GM21528 (cell line): ENCODE results near the gene LDLR.
"Not testable (repeated sequence)": the region's sequence is repeated elsewhere in the genome, so short reads cannot be mapped to it uniquely, and the experiment has no call there.

Source experiments
- ATAC-seq: cut with Tn5 transposase; IDR thresholded peaks from one replicate; pipeline ENCODE4 v1.9.1; 2021; ENCODE audit warnings: mild to moderate bottlenecking, moderate library complexity; ENCODE audit not compliant: unreplicated experiment, low FRiP score

Gene LDLR

DNA sequence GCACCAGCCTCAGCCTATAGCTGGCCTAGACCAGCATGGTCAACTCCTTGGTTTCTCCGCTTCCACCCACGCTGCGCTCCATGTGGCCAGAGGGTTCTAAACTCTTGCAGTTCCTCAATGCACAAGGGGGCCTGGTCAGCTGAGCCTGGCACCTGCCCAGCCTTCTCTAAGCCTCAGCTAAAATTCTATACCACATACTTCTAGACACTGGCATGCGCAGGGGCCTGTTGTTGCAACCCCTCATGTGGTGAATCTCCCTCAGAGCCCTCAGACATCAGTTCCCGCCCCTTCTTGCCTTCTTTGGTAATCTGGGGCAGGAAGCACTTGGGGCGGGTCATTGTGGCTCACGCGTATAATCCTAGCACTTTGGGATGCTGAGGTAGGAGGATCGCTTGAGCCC lies 19.7 kb upstream of the LDLR start:
- ATAC-seq, result no peak

DNA sequence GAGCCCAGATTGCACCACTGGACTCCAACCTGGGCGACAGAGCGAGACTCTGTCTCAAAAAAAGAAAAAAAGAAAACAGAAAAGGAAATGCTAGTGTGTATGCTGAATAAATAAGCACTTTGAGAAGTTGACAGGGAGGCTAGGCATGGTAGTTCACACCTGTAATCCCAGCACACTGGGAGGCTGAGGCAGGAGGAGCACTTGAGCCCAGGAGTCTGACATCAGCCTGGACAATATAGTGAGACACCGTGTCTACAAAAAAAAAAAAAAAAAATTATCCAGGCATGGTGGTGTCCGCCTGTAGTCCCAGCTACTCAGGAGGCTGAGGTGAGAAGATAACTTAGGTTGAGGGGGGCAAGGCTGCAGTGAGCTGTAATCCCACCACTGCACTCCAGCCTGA lies 19.1 kb upstream of the LDLR start:
- ATAC-seq, result no peak

DNA sequence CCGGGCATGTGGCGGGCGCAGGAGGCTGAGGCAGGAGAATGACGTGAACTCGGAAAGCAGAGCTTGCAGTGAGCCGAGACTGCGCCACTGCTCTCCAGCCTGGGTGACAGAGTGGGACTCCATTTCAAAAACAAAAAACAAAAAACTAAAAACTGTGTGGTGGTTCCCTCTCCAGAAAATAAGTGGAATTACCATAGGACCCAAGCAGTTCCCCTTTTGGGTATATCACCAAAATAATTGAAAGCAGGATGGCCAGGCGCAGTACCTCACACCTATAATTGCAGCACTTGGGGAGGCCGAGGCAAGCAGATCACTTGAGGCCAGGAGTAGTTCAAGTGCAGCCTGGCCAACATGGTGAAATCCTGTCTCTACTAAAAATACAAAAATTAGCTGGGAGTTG lies 15.7 kb upstream of the LDLR start:
- no peak for ATAC-seq

DNA sequence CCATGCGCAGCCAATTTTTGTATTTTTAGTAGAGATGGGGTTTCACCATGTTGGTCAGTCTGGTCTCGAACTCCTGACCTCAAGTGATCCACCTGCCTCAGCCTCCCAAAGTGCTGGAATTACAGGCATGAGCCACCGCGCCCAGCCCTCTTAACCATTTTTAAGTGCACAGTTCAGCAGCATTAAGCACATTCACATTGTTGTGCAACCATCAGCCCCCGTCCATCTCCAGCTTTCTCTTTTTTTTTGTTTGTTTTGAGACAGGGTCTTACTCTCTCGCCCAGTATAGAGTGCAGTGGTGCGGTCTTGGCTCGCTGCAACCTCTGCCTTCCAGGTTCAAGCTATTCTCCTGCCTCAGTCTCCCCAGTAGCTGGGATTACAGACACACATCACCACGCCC lies 12.5 kb upstream of the LDLR start:
- ATAC-seq, result not testable (repeated sequence)

DNA sequence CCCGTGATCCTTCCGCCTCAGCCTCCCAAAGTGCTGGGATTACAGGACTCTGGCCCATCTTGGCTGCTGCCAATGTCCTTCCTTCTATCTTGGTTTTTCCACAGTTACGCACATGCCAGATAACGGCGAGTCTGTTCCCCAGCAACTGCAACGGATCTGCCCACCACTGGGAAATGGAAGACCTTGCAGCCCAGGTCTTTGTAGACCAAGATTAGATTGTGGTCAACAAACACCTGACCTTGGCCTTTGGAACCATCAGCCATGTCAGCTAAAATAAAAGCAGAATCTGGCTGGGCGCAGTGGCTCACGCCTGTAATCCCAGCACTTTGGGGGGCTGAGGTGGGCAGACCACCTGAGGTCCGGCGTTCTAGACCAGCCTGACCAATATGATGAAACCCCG lies 10.4 kb upstream of the LDLR start:
- ATAC-seq, result no peak

DNA sequence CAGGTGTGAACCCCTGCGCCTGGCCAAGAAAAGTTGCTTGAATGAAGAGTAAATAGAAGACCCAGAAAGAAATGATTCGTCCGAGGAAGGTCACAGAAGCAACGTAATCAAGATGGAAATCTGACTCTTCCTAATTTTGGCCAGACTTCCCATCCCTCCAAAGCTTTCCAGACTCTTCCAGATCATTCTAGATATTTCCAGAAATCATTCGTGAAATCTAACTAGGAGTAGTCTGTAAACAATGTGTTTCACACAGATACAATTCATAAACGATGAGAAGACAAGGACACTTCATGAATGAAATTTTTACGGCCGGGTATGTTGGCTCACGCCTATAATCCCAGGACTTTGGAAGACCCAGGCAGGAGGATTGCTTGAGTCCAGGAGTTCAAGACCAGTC lies 9.3 kb upstream of the LDLR start:
- ATAC-seq, result no peak

DNA sequence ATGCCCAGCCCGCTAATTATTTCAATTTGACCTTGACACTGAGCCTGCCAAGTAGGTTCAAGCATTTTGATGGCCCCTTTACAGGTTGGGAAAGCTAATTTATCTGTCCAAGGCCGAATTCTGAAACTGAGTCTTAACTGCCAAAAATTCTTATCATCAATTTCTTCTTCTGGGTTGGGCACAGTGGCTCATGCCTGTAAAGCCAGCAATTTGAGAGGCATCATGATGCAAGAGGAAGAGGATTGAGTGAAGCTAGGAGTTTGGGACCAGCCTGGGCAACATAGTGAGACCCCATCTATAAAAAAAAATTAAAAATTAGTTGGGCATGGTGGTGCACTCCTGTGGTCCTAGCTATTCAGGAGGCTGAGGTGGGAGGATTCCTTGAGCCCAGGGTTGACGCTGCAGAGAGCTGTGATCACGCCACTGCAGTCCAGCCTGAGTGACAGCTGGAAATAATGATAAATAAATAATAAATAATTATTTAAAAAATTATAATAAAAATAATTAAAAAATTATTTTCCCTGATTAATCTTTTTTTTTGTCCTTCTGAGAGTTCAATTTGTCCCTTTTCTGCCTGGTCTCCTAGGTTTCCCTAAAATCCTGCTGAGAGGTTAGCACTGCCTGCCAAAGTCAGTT lies 1.3 kb upstream of the LDLR start:
- ATAC-seq, result no peak

DNA sequence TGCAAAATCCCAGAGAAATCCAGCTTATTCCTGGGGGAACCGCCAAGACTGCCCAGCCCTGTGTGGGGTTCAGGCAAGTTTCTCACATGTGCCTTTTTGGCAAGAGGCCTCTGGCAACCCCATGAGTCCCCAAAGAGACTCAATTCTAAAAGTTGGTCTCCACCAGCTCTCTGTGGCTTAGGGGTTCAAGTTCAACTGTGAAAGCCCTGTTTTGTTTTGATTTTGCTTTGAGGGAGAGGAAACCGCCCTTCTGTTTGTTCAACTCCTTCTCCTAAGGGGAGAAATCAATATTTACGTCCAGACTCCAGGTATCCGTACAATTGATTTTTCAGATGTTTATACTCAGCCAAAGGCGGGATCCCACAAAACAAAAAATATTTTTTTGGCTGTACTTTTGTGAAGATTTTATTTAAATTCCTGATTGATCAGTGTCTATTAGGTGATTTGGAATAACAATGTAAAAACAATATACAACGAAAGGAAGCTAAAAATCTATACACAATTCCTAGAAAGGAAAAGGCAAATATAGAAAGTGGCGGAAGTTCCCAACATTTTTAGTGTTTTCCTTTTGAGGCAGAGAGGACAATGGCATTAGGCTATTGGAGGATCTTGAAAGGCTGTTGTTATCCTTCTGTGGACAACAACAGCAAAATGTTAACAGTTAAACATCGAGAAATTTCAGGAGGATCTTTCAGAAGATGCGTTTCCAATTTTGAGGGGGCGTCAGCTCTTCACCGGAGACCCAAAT lies 583 bp upstream of the LDLR start:
- no peak for ATAC-seq

DNA sequence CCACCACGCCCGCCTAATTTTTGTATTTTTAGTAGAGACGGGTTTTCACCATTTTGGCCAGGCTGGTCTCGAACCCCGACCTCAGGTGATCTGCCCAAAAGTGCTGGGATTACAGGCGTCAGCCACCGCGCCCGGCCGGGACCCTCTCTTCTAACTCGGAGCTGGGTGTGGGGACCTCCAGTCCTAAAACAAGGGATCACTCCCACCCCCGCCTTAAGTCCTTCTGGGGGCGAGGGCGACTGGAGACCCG lies 676 bp downstream of the LDLR start:
- peak; percentile 11 for ATAC-seq

DNA sequence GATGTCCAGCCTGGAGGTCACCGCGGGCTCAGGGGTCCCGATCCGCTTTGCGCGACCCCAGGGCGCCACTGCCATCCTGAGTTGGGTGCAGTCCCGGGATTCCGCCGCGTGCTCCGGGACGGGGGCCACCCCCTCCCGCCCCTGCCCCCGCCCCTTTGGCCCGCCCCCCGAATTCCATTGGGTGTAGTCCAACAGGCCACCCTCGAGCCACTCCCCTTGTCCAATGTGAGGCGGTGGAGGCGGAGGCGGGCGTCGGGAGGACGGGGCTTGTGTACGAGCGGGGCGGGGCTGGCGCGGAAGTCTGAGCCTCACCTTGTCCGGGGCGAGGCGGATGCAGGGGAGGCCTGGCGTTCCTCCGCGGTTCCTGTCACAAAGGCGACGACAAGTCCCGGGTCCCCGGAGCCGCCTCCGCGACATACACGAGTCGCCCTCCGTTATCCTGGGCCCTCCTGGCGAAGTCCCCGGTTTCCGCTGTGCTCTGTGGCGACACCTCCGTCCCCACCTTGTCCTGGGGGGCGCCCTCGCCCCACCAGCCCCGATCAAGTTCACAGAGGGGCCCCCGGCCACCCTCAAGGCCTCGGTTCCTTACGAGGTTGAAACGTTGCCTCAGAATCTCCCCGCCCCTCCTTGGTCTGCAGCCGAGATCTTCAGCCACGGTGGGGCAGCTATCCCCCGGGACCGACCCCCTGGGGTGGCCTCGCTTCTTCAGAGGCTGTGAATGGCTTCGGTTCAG lies 1.2 kb downstream of the LDLR start:
- peak; percentile 74 for ATAC-seq

DNA sequence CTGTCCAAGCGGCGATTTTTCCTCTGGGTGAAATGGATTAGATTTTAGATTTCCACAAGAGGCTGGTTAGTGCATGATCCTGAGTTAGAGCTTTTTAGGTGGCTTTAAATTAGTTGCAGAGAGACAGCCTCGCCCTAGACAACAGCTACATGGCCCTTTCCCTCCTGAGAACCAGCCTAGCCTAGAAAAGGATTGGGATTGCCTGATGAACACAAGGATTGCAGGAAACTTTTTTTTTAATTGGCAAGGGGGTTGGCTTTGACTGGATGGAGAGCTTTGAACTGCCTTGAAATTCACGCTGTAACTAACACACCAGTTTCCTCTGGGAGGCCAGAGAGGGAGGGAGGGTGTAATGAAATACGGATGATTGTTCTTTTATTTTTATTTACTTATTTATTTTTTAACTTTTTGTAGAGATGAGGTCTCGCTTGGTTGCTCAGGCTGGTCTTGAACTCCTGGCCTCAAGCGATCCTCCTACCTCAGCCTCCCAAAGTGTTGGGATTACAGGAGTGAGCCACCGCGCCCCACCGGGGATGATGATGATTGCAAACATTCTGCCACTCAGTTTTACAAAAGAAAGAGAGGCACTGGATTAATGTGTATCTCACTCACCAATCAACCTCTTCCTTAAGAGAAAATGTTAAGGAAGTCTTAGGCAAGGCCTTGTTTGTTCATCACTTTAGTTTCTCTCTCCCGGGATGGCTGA lies 1.9 kb downstream of the LDLR start:
- ATAC-seq, result no peak

DNA sequence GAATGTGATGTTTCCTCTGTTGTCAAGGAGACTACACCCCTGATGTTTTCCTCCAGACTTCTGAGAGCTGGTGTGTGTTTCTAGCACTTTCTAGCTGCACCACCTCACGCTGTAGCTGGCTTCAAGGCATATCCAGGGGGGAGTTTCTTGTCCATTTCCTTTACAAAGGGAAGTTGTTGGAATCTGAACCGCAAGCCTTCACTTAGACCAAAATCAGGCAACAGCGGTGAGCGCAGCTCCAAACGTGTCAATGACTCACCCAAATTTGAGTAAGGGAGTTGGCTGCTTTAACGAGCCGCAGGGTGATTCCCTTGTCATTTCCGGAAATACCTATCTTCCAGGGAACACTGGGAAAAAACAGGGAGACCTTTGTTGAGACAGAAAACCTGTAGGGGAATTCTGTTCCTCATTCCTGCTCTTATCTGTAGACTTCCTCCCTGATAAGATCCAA lies 2.5 kb downstream of the LDLR start:
- ATAC-seq, result no peak

DNA sequence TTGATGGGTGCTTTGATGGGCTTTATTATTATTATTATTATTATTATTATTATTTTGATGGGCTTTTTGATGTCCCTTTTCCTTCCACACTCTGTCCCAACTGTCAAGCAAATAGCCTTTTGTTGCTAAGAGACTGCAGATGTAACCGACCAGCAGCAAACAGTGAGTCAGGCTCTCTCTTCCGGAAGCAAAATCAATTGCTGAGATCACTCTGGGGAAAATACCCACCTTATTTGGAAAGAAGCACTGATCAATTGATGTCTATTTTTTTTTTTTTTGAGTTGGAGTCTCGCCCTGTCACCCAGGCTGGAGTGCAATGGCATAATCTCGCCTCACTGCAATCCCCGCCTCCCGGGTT lies 2.9 kb downstream of the LDLR start:
- no peak for ATAC-seq

DNA sequence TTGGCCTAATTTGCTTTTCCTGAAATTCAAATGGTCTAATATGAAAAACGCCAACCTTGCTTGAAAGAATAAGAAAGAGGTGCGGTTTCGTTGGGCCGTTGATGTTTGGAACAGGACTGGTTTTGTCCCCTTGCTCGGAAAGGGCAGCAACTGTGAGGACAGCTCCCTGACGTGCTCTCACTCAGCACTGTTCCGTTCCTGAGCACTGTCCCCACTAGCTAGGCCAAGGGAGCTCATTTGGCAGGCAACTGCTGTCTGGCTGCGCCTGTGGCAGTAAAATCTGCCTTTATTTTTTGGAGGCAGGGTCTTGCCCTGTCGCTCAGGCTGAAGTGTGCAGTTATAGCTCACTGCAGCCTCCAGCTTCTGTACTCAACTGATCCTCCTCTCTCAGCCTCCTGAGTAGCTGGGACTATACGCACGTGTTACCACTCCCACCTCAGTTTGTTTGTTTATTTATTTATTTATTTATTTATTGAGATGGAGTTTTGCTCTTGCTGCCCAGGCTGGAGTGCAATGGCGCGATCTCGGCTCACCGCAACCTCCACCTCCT lies 4.5 kb downstream of the LDLR start:
- ATAC-seq, result no peak

DNA sequence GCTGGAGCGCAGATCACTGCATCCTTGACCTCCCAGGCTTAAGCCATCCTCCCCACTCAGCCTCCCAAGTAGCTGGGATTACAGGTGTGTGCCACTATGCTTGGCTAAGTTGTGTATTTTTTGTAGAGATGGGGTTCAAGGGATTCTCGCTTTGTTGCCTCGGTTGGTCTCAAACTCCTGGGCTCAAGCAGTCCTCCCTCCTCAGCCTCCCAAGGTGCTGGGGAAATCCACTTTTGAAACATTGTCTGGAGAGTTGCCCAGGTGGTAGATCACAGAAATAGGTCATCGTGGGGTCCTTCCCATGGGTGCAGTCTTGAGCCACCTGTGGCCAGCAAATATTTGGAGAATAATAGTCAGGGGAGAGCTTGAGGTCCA lies 5.2 kb downstream of the LDLR start:
- no peak for ATAC-seq

DNA sequence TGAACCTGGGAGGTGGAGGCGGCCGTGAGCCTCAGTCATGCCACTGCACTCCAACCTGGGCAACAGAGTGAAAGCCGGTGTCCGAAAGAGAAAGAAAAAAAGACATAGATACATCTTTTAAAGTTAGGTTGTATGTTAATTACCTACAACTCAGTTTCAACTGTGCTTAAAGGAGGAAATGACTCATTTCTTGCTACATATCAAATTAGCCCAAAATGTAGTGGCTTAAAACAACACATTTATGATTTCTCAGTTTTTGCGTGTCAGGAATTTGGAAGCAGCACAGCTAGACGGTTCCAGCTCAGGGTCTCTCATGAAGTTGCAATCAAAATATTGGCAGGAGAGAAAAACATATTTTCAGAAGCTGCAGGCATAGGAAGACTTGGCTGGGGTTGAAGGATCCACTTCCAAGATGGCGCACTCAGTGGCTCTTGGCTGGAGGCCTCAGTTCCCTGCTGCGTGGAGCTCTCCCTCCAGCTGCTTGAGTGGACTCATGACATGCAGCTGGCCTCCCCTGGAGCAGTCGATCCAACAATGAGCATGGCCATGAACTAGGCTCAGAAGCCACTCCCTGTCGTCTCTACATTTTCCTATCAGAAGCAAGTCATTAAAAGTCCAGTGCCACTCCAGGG lies 7.1 kb downstream of the LDLR start:
- ATAC-seq, result peak; percentile 45

DNA sequence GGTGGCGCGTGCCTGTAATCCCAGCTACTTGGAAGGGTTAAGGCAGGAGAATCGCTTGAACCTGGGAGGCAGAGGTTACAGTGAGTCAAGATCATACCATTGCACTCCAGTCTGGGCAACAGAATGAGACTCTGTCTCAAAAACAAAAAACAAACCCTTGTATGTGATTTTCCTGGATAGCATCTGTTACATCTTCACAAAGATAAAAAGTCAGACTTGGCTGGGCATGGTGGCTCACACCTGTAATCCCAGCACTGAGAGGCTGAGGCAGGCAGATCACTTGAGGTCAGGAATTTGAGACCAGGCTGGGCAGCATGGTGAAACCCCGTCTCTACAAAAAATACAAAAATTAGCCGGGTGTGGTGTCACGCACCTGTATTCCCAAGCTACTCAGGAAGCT lies 8.1 kb downstream of the LDLR start:
- not testable (repeated sequence) for ATAC-seq

DNA sequence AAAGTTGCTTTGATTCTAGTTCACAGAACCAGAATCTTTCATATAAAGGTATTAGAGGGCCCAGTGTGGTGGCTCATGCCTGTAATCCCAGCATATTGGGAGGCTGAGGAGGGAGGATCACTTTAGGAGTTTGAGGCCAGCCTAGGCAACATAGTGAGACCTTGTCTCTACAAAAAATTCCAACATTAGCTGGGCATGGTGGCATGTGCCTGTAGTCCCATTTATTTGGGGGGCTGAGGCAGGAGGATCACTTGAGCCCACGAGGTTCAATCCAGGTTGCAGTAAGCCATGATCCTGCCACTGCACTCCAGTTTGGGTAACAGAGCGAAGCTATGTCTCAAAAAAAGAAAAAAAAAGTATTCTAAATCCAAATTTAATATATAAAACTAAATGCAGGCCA lies 9.1 kb downstream of the LDLR start:
- no peak for ATAC-seq

DNA sequence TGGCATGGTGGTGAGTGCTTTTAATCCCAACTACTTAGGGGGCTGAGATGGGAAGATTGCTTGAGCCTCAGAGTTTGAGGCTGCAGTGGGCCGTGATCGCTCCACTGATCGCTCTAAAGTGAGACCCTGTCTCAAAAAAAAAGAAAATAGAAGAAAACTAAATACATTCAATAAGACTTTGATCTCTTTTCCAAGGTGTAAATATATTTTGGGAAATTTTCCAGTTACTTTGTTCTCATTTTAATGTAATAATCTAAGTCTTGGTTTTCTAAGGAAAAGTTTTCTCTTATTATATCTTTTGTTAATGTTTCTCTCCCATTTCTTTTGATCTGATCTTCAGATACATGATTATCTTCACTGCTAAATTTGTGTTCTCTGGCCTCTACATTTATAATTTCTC lies 9.6 kb downstream of the LDLR start:
- no peak for ATAC-seq

DNA sequence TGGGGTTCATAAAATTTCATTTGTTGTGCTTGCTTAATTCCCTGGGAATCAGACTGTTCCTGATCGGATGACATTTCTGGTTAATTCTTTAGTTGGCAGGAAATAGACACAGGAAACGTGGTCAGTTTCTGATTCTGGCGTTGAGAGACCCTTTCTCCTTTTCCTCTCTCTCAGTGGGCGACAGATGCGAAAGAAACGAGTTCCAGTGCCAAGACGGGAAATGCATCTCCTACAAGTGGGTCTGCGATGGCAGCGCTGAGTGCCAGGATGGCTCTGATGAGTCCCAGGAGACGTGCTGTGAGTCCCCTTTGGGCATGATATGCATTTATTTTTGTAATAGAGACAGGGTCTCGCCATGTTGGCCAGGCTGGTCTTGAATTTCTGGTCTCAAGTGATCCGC lies 10.8 kb downstream of the LDLR start:
- no peak for ATAC-seq

DNA sequence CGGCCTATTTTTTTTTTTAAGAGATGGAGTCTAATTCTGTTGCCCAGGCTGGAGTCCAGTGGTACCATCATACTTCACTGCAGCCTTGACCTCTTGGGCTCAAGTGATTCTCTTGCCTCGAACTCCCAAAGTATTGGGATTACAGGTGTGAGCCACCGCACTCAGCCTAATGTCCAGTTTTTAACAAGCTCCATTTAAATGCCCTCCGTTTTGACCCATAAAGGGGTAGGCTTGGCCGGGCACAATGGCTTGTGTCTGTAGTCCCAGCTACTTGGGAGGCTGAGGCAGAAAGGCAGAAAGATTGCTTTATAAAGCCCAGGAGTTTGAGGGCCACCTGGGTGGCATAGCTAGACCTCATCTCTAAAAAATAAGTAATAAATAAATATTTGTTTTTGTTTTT lies 11.8 kb downstream of the LDLR start:
- no peak for ATAC-seq
